SK-N-SH (cell line): Measurements from ENCODE around the gene CCN5. TPM values are rescaled to one million over a fixed set of nuclear protein-coding genes. Genes with fewer than 3 reads are reported as not detected.

Experiments
- CTCF ChIA-PET: fragments of 300-600, 350-600 bp; formaldehyde crosslinking; extraction: SDS; loops from one replicate; lab custom pipeline; 2021; lab: Yijun Ruan, JAX
- POLR2A ChIA-PET: fragments of 350-600 bp; sonication (Branson Sonifier 250); formaldehyde crosslinking; extraction: SDS; loops from one replicate; lab custom pipeline; 2020; ENCODE audit warnings: antibody characterized with exemption, inconsistent platforms; lab: Yijun Ruan, JAX
- DNase-seq: peaks from one replicate; pipeline ENCODE4 v3.0.0; 2012
- H2AFZ ChIP-seq: fragments of 200-600 bp; sonication (generic); 2 replicates; pipeline ENCODE4 v1.8.1; 2016; ENCODE audit warnings: antibody characterized with exemption, mild to moderate bottlenecking, low read depth
- H3F3A ChIP-seq: fragments of 200-600 bp; sonication (generic); replicated peaks from 2 replicates; pipeline ENCODE3; 2016; ENCODE audit warnings: antibody characterized with exemption, mild to moderate bottlenecking; ENCODE audit not compliant: insufficient read depth
- H3K27ac ChIP-seq, 2 experiments: fragments of 200-500 bp in 1 of 2; fragments of 200-600 bp in 1 of 2; sonication (Bioruptor generic) in 1 of 2; sonication (generic), shearing (Covaris generic) in 1 of 2; 2 replicates each; pipeline versions ENCODE4 v1.5.1 to v1.6.1; 2014 to 2016; ENCODE audit warnings: low read depth in 2 of 2, inconsistent platforms in 1 of 2, low read length in 1 of 2, mild to moderate bottlenecking in 1 of 2, mixed read lengths in 1 of 2
- H3K27me3 ChIP-seq: fragments of 200-600 bp; sonication (generic), shearing (Covaris generic); 2 replicates; pipeline ENCODE4 v1.6.1; 2016; ENCODE audit warnings: mixed run types; ENCODE audit not compliant: insufficient read depth
- H3K36me3 ChIP-seq, 2 experiments: fragments of 200-500 bp in 1 of 2; fragments of 200-600 bp in 1 of 2; sonication (Bioruptor generic) in 1 of 2; sonication (generic) in 1 of 2; replicated peaks in 1 of 2; 2 replicates each; pipeline versions ENCODE3 to v1.5.1; 2014 to 2016; ENCODE audit warnings: low read length in 1 of 2, mild to moderate bottlenecking in 1 of 2; ENCODE audit not compliant: insufficient read depth in 2 of 2, control insufficient read depth in 1 of 2
- H3K4me1 ChIP-seq, 2 experiments: fragments of 200-500 bp in 1 of 2; fragments of 200-600 bp in 1 of 2; sonication (Bioruptor generic) in 1 of 2; sonication (generic), shearing (Covaris generic) in 1 of 2; 2 replicates each; pipeline versions ENCODE4 v1.5.1 to v1.6.1; 2014 to 2016; ENCODE audit warnings: low read depth in 1 of 2, low read length in 1 of 2, mixed run types in 1 of 2; ENCODE audit not compliant: insufficient read depth in 2 of 2, control insufficient read depth in 1 of 2
- H3K4me2 ChIP-seq: fragments of 200-600 bp; sonication (generic), shearing (Covaris generic); 2 replicates; pipeline ENCODE4 v1.6.1; 2017; ENCODE audit warnings: mixed run types
- H3K4me3 ChIP-seq, 2 experiments: fragments of 200-500 bp in 1 of 2; fragments of 200-600 bp in 1 of 2; sonication (Bioruptor generic) in 1 of 2; sonication (generic), shearing (Covaris generic) in 1 of 2; 2 replicates each; pipeline versions ENCODE4 v1.5.1 to v1.8.1; 2014 to 2016; ENCODE audit warnings: low read depth in 2 of 2, inconsistent platforms in 1 of 2, low read length in 1 of 2, mild to moderate bottlenecking in 1 of 2, mixed read lengths in 1 of 2, moderate library complexity in 1 of 2
- H3K79me2 ChIP-seq: fragments of 200-600 bp; sonication (generic); 2 replicates; pipeline ENCODE4 v1.8.1; 2017; ENCODE audit warnings: mild to moderate bottlenecking; ENCODE audit not compliant: insufficient read depth
- H3K9ac ChIP-seq: fragments of 200-600 bp; sonication (generic); 2 replicates; pipeline ENCODE4 v1.6.1; 2017; ENCODE audit warnings: mixed run types
- H3K9me2 ChIP-seq: fragments of 200-600 bp; sonication (generic); 2 replicates; pipeline ENCODE4 v1.6.1; 2017; ENCODE audit warnings: mixed run types
- H3K9me3 ChIP-seq: fragments of 200-600 bp; sonication (generic); 2 replicates; pipeline ENCODE4 v1.6.1; 2017; ENCODE audit warnings: mixed run types, mild to moderate bottlenecking, moderate library complexity
- H4K20me1 ChIP-seq: fragments of 200-600 bp; sonication (generic); 2 replicates; pipeline ENCODE4 v1.6.1; 2017; ENCODE audit warnings: mild to moderate bottlenecking, mixed run types; ENCODE audit not compliant: insufficient read depth
- FOXJ3 ChIP-seq: sonication (generic); formaldehyde crosslinking; IDR thresholded peaks from 2 replicates; pipeline ENCODE4 v1.5.1; 2020; ENCODE audit warnings: mild to moderate bottlenecking, missing genetic modification reagents
- FOXM1 ChIP-seq: IDR thresholded peaks from 2 replicates; pipeline ENCODE4 v1.4.0; 2012; ENCODE audit warnings: low read depth, mild to moderate bottlenecking
- NRF1 ChIP-seq: IDR thresholded peaks from 2 replicates; pipeline ENCODE4 v1.6.1; 2012; ENCODE audit warnings: low read depth, mild to moderate bottlenecking, low read length
- RCOR1 ChIP-seq: fragments of 150-350 bp; IDR thresholded peaks from 2 replicates; pipeline ENCODE4 v1.6.1; 2017; ENCODE audit warnings: antibody characterized with exemption, low read length
- SMC3 ChIP-seq: IDR thresholded peaks from 2 replicates; pipeline ENCODE4 v1.6.1; 2012; ENCODE audit warnings: low read depth, low read length, improper control_type of control experiment
- TCF12 ChIP-seq: IDR thresholded peaks from 2 replicates; pipeline ENCODE4 v1.4.0; 2012
- YY1 ChIP-seq: IDR thresholded peaks from 2 replicates; pipeline ENCODE4 v1.4.0; 2012; ENCODE audit warnings: low read depth, mild to moderate bottlenecking
- WGBS: methylation state at CpG from one replicate; pipeline ENCODE4 v1.1.6; 2017; ENCODE audit warnings: low lambda C conversion rate; 5-methylcytosine and 5-hydroxymethylcytosine counted together
- polyA plus RNA-seq, 3 experiments: library from polyadenylated mRNA; depleted of rRNA; stranded (reverse); fragments of >200 nt; gene quantifications; 2 replicates each; pipeline ENCODE4 v1.2.3, GENCODE V29; 2012
- TF ChIP-seq, protein P1 (sequence below): IDR thresholded peaks from 2 replicates; pipeline ENCODE4 v1.4.0; 2012; ENCODE audit warnings: low read depth, borderline replicate concordance
- TF ChIP-seq, protein P2 (sequence below): fragments of 150-350 bp; IDR thresholded peaks from 2 replicates; pipeline ENCODE4 v1.6.1; 2016; ENCODE audit warnings: mild to moderate bottlenecking, low read depth, low read length

CCN5 gene
- polyA plus RNA-seq, 1 of the 3 experiments (the other 2 are of a cell fraction), result 0.05 TPM

DNA sequence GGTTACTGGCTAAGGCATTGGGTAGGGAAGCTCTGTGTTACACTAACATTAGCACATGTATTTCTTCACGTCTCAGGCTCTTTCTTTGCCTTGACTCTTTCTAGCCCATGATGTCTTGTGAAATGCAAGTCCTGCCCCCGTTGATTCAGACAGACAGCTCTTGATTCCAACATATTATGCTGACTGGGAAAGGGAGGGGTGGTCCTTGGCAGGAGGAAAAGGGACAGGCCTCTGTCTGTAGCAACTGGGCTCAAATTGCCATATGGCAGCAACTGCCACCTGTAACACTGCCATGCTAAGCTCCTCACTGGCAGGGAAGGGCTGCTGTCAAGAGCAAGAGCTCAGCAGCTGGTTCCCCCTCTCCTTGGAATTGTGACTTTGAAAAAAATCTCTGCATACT, 24.8 kb downstream of the CCN5 start:
- no peak overlapping the region for H3K4me3 ChIP-seq
- H3K4me1 ChIP-seq, result peaks cover 0 to 29% of the 10 kb centered on the region in 2 experiments; a peak in 1 of 4 replicates
- no peak overlapping the region for H2AFZ ChIP-seq
- no peaks in the 10 kb centered on the region for H4K20me1 ChIP-seq
- peak overlapping the region in 1 of 2 experiments; percentile 9; a peak in 1 of 4 replicates for H3K27ac ChIP-seq
- ChIA-PET CTCF (interaction anchor here (0.6 to 4.7 kb wide), 4 partner anchors 22 to 56 kb away, joined by 3 to 63 read pairs (median 4); no protein-coding TSS in a partner anchor), POLR2A (no interaction called here)
- no peaks in the 10 kb centered on the region for H3K9me3 ChIP-seq
- DNase-seq, result no peak
- H3K27me3 ChIP-seq, result peaks cover 8% of the 10 kb centered on the region; the same call in 1 of the 2 replicates
- no peaks in the 10 kb centered on the region for H3K9me2 ChIP-seq
- no peak overlapping the region for H3K9ac ChIP-seq
- no peaks in the 10 kb centered on the region for H3K36me3 ChIP-seq
- no peak overlapping the region for H3K4me2 ChIP-seq
- 50% methylated on average over 2 of the region's 2 CpGs for WGBS
- TF ChIP-seq RCOR1, result no peak
- TF ChIP-seq, protein P1, sequence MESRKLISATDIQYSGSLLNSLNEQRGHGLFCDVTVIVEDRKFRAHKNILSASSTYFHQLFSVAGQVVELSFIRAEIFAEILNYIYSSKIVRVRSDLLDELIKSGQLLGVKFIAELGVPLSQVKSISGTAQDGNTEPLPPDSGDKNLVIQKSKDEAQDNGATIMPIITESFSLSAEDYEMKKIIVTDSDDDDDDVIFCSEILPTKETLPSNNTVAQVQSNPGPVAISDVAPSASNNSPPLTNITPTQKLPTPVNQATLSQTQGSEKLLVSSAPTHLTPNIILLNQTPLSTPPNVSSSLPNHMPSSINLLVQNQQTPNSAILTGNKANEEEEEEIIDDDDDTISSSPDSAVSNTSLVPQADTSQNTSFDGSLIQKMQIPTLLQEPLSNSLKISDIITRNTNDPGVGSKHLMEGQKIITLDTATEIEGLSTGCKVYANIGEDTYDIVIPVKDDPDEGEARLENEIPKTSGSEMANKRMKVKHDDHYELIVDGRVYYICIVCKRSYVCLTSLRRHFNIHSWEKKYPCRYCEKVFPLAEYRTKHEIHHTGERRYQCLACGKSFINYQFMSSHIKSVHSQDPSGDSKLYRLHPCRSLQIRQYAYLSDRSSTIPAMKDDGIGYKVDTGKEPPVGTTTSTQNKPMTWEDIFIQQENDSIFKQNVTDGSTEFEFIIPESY, result no peak
- no peaks in the 10 kb centered on the region for H3F3A ChIP-seq
- H3K79me2 ChIP-seq, result no peaks in the 10 kb centered on the region

DNA sequence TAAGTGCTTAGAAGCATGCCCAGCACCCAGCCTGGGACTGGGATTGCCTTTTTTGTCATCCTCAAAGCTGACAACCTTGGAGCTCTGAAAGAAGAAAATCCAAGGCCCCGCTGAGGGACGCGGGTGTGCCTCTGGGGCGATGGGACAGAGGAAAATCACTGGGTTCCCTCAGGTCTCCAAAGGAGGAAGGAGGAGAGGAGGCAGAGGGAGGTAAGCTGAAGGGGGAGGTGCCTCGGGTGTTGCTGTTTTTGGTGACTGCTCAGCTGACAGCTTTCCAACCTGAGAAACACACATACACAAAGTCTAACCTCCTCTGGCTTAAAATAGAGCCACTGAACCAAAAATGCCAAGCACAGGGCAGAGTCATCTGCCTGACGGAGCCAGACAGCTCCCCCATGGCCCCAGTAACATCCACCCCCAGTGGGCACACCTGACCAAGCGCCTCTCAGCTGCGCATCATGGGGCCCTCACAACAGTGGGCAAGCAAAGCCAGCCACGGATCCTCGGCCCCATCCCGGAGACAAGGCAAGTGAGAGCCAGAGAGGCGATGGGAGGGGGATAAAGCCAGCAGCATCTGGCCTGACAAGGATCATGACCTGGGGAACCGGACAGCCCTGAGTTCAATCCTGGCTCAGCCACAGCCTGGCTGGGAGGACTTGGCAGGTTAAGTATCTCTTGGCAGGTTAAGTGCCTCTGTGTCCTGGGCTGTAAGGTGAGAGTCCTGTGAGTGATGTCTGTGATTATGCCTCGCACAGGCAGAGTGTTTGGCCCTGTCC, 27.3 kb downstream of the CCN5 start:
- POLR2A ChIA-PET, result no interaction called here
- H3K27me3 ChIP-seq, result peaks cover 19% of the 10 kb centered on the region

More for the DNA sequence above, 27.3 kb downstream of the CCN5 start:
- Histone ChIP-seq H3K9me2 (no peaks in the 10 kb centered on the region), H3K4me1 (peaks cover 6 to 47% of the 10 kb centered on the region in 2 experiments; a peak in 3 of 4 replicates), H3K79me2 (no peaks in the 10 kb centered on the region), H3K36me3 (no peaks in the 10 kb centered on the region), H3F3A (peaks cover 10% of the 10 kb centered on the region), H3K9me3 (no peaks in the 10 kb centered on the region), H4K20me1 (no peaks in the 10 kb centered on the region), H3K27ac (no peak overlapping the region), H3K4me3 (no peak overlapping the region), H2AFZ (no peak overlapping the region), H3K9ac (no peak overlapping the region), H3K4me2 (no peak overlapping the region)
- CTCF ChIA-PET, result interaction anchor here (0.9 to 4.7 kb wide), 3 partner anchors 44 to 125 kb away, joined by 3 to 26 read pairs (median 7); no protein-coding TSS in a partner anchor
- TF ChIP-seq SMC3 (no peak), TCF12 (no peak), FOXM1 (no peak), YY1 (no peak), NRF1 (no peak), FOXJ3 (CRISPR knock-in tag) (no peak)
- TF ChIP-seq, protein P2, sequence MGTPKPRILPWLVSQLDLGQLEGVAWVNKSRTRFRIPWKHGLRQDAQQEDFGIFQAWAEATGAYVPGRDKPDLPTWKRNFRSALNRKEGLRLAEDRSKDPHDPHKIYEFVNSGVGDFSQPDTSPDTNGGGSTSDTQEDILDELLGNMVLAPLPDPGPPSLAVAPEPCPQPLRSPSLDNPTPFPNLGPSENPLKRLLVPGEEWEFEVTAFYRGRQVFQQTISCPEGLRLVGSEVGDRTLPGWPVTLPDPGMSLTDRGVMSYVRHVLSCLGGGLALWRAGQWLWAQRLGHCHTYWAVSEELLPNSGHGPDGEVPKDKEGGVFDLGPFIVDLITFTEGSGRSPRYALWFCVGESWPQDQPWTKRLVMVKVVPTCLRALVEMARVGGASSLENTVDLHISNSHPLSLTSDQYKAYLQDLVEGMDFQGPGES, result no peak
- WGBS, result 73% methylated on average over 7 of the region's 14 CpGs
- DNase-seq, result no peak
